ENCODE results near the gene CPED1. TPM values are rescaled to one million over a fixed set of nuclear protein-coding genes. Genes with fewer than 3 reads are reported as not detected.

CPED1 gene
- total RNA-seq, 1 donor from 2014 or later: not detected

- Histone ChIP-seq H3K27me3 (no peaks in the 10 kb centered on the region), H3K36me3 (no peaks in the 10 kb centered on the region), H2AFZ (replicated peaks) (no peak overlapping the region), H3K79me2 (ENCODE audit: low read depth) (no peaks in the 10 kb centered on the region), H3K9ac (no peak overlapping the region), H3K4me3 (no peak overlapping the region), H3K27ac (no peak overlapping the region), H3K9me3 (ENCODE audit: low read depth) (no peaks in the 10 kb centered on the region), H4K20me1 (ENCODE audit: low read depth) (no peaks in the 10 kb centered on the region), H3K4me1 (no peaks in the 10 kb centered on the region), H3K4me2 (no peak overlapping the region), H3F3A (ENCODE audit: low read depth) (no peaks in the 10 kb centered on the region)
- Mint-ChIP-seq H3K36me3 (no peaks in the 10 kb centered on the region), H3K9me3 (no peaks in the 10 kb centered on the region), H3K27ac (no peak overlapping the region), H3K27me3 (ENCODE audit: insufficient read depth, low read depth) (peaks cover 2% of the 10 kb centered on the region), H3K4me3 (no peak overlapping the region), H3K4me1 (no peaks in the 10 kb centered on the region)
- TF ChIP-seq CTCF (IDR thresholded peaks at IDR 0.05) (no peak), EZH2phosphoT487 (IDR thresholded peaks at IDR 0.05) (no peak), EZH2 (IDR thresholded peaks at IDR 0.05) (no peak)
- DNase-seq (ENCODE audit: low spot score): no peak
These were observed 277.9 kb downstream of the CPED1 start for GRCh38 chr7:121266307-121266894.

GRCh38 chr7:121267612-121268011, 279.1 kb downstream of the CPED1 start:
- Histone ChIP-seq H3K4me2 (no peak overlapping the region), H3K9ac (no peak overlapping the region), H3F3A (ENCODE audit: low read depth) (no peaks in the 10 kb centered on the region), H3K27ac (no peak overlapping the region), H3K9me3 (ENCODE audit: low read depth) (no peaks in the 10 kb centered on the region), H3K27me3 (no peaks in the 10 kb centered on the region), H3K4me3 (no peak overlapping the region), H3K36me3 (no peaks in the 10 kb centered on the region), H3K79me2 (ENCODE audit: low read depth) (no peaks in the 10 kb centered on the region), H2AFZ (replicated peaks) (no peak overlapping the region), H3K4me1 (no peaks in the 10 kb centered on the region), H4K20me1 (ENCODE audit: low read depth) (no peaks in the 10 kb centered on the region)
- Mint-ChIP-seq H3K4me3 (no peak overlapping the region), H3K27ac (no peak overlapping the region), H3K9me3 (no peaks in the 10 kb centered on the region), H3K27me3 (ENCODE audit: insufficient read depth, low read depth) (no peaks in the 10 kb centered on the region), H3K4me1 (no peaks in the 10 kb centered on the region), H3K36me3 (no peaks in the 10 kb centered on the region)
- TF ChIP-seq EZH2phosphoT487 (IDR thresholded peaks at IDR 0.05) (no peak), CTCF (IDR thresholded peaks at IDR 0.05) (no peak), EZH2 (IDR thresholded peaks at IDR 0.05) (no peak)
- no peak for DNase-seq (ENCODE audit: low spot score)

- H3K4me1 Mint-ChIP-seq: no peaks in the 10 kb centered on the region
- Histone ChIP-seq H3K79me2 (ENCODE audit: low read depth) (no peaks in the 10 kb centered on the region), H3K4me3 (no peak overlapping the region), H4K20me1 (ENCODE audit: low read depth) (no peaks in the 10 kb centered on the region), H3K4me2 (no peak overlapping the region), H3K27ac (no peak overlapping the region), H3K9ac (no peak overlapping the region), H3K9me3 (ENCODE audit: low read depth) (no peaks in the 10 kb centered on the region), H3K36me3 (no peaks in the 10 kb centered on the region), H2AFZ (replicated peaks) (no peak overlapping the region), H3K27me3 (no peaks in the 10 kb centered on the region), H3F3A (ENCODE audit: low read depth) (no peaks in the 10 kb centered on the region), H3K4me1 (no peaks in the 10 kb centered on the region)
- H3K36me3 Mint-ChIP-seq: no peaks in the 10 kb centered on the region
- TF ChIP-seq EZH2phosphoT487 (IDR thresholded peaks at IDR 0.05) (no peak), EZH2 (IDR thresholded peaks at IDR 0.05) (no peak), CTCF (IDR thresholded peaks at IDR 0.05) (no peak)
- H3K27me3 Mint-ChIP-seq (ENCODE audit: insufficient read depth, low read depth): no peaks in the 10 kb centered on the region
- H3K27ac Mint-ChIP-seq: no peak overlapping the region
- H3K9me3 Mint-ChIP-seq: no peaks in the 10 kb centered on the region
- DNase-seq (ENCODE audit: low spot score): no peak
- no peak overlapping the region for H3K4me3 Mint-ChIP-seq
These were observed 281.3 kb downstream of the CPED1 start for GRCh38 chr7:121269798-121270197.
